ENCODE results near the gene ANKLE2. TPM values are rescaled to one million over a fixed set of nuclear protein-coding genes. Genes with fewer than 3 reads are reported as not detected.

The ANKLE2 gene
- polyA plus RNA-seq, 1 donor (not counting 4 experiments of a cell fraction or from before 2014, with no cell fraction given), result 109 TPM

DNA sequence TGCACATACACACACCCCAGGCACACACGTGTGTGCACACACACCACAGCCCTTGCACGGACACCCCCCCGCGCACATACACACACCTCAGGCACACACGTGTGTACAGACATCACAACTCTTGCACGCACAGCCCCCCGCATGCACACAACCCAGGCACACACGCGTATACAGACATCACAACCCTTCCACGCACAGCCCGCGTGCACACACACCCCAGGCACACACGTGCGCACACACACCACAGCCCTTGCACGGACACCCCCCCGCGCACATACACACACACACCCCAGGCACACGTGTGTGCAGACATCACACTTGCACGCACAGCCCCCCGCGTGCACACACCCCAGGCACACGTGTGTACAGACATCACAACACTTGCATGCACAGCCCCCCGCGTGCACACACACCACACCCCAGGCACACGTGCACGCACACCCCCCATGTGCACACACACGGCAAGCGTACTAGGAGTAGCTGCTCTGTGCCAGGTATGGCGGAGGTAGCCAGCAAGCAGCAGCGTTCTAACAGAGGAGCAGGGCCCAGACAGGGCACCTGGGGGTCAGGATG is 18.2 kb upstream of the ANKLE2 start:
- TF ChIP-seq EZH2 (IDR thresholded peaks at IDR 0.05; ENCODE audit: low read length) (no peak), CTCF (optimal IDR thresholded peaks at IDR 0.05 in 1 of 3, IDR thresholded peaks at IDR 0.05 in 1 of 3, conservative IDR thresholded peaks at IDR 0.05 in 1 of 3; ENCODE audit: extremely low read depth in 1 of 3, insufficient read depth in 2 of 3, low read length in 3 of 3) (no peak)
- H3K9me3 ChIP-seq (ENCODE audit: control insufficient read depth, low read depth, low read length), result no peaks in the 10 kb centered on the region
- H3K4me3 ChIP-seq (ENCODE audit: control insufficient read depth in 2 of 3, extremely low read depth in 1 of 3, insufficient read depth in 2 of 3, low read depth in 1 of 3, low read length in 3 of 3), result no peak overlapping the region
- H3K27me3 ChIP-seq (ENCODE audit: control insufficient read depth, extremely low read depth, insufficient read depth, low read length), result no peaks in the 10 kb centered on the region
- no peaks in the 10 kb centered on the region for H3K9me1 ChIP-seq (ENCODE audit: control insufficient read depth, extremely low read depth, insufficient read depth, low read length)
- no peak overlapping the region for H3K27ac ChIP-seq (ENCODE audit: control insufficient read depth, insufficient read depth, low read length)
- H3K36me3 ChIP-seq (ENCODE audit: control insufficient read depth in 2 of 2, extremely low read depth in 1 of 2, insufficient read depth in 2 of 2, low read length in 2 of 2), result peaks cover 55 to 56% of the 10 kb centered on the region in 2 experiments
- peaks cover 2% of the 10 kb centered on the region for H3K79me2 ChIP-seq (ENCODE audit: control insufficient read depth, insufficient read depth, low read length)
- H3K4me2 ChIP-seq (ENCODE audit: control insufficient read depth, extremely low read depth, insufficient read depth, low read depth, low read length), result no peak overlapping the region
- H3K9ac ChIP-seq (ENCODE audit: control insufficient read depth, extremely low read depth, insufficient read depth, low read length), result no peak overlapping the region
- dilution Hi-C loops (cut with MboI; ENCODE audit: extremely low pct_ligation_motif_present, low sequenced_read_pairs), result no loop called here
- no peak overlapping the region for H2AFZ ChIP-seq (ENCODE audit: control insufficient read depth, low read length)
- H3K4me1 ChIP-seq (ENCODE audit: control insufficient read depth, extremely low read depth, insufficient read depth, low read length), result no peaks in the 10 kb centered on the region
- DNase-seq (ENCODE audit: low read depth, low spot score) (no peak), FAIRE-seq (no peak)
- peaks cover 3% of the 10 kb centered on the region for H4K20me1 ChIP-seq (ENCODE audit: control insufficient read depth, extremely low read depth, insufficient read depth, low read length)

DNA sequence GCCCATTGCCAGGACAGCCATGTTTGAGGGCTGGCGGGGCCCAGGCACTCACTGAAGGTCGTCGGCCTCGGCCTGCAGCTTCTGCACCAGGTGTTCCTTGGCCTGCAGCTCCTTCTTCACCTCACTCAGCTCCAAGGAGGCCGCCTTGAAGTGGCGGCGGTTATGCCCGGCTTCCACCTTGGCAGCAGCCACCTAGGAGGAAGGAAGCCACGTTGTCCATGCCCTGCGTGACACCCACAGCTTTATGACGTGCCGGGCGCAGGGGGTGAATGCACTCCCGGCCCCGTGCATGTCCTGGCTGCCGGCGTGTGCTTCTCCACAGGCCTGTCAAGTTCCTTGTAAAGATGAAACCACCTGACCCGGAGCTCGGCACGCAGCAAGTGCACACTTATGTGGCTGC is 16.0 kb upstream of the ANKLE2 start:
- FAIRE-seq (no peak), DNase-seq (ENCODE audit: low read depth, low spot score) (no peak)
- Histone ChIP-seq H3K9ac (ENCODE audit: control insufficient read depth, extremely low read depth, insufficient read depth, low read length) (no peak overlapping the region), H3K9me3 (ENCODE audit: control insufficient read depth, low read depth, low read length) (no peaks in the 10 kb centered on the region), H3K4me2 (ENCODE audit: control insufficient read depth, extremely low read depth, insufficient read depth, low read depth, low read length) (no peak overlapping the region), H3K4me1 (ENCODE audit: control insufficient read depth, extremely low read depth, insufficient read depth, low read length) (no peaks in the 10 kb centered on the region), H3K36me3 (ENCODE audit: control insufficient read depth in 2 of 2, extremely low read depth in 1 of 2, insufficient read depth in 2 of 2, low read length in 2 of 2) (peaks cover 49 to 60% of the 10 kb centered on the region in 2 experiments), H2AFZ (ENCODE audit: control insufficient read depth, low read length) (no peak overlapping the region), H3K9me1 (ENCODE audit: control insufficient read depth, extremely low read depth, insufficient read depth, low read length) (no peaks in the 10 kb centered on the region), H3K27ac (ENCODE audit: control insufficient read depth, insufficient read depth, low read length) (no peak overlapping the region), H3K4me3 (ENCODE audit: control insufficient read depth in 2 of 3, extremely low read depth in 1 of 3, insufficient read depth in 2 of 3, low read depth in 1 of 3, low read length in 3 of 3) (no peak overlapping the region), H3K79me2 (ENCODE audit: control insufficient read depth, insufficient read depth, low read length) (peaks cover 2% of the 10 kb centered on the region), H4K20me1 (ENCODE audit: control insufficient read depth, extremely low read depth, insufficient read depth, low read length) (no peaks in the 10 kb centered on the region), H3K27me3 (ENCODE audit: control insufficient read depth, extremely low read depth, insufficient read depth, low read length) (no peaks in the 10 kb centered on the region)
- dilution Hi-C loops (cut with MboI; ENCODE audit: extremely low pct_ligation_motif_present, low sequenced_read_pairs), result no loop called here
- TF ChIP-seq EZH2 (IDR thresholded peaks at IDR 0.05; ENCODE audit: low read length) (no peak), CTCF (optimal IDR thresholded peaks at IDR 0.05 in 1 of 3, IDR thresholded peaks at IDR 0.05 in 1 of 3, conservative IDR thresholded peaks at IDR 0.05 in 1 of 3; ENCODE audit: extremely low read depth in 1 of 3, insufficient read depth in 2 of 3, low read length in 3 of 3) (no peak)

Measured in keratinocyte (primary cell).